ENCODE measurements around the gene AFAP1. TPM values are rescaled to one million over a fixed set of nuclear protein-coding genes. Genes with fewer than 3 reads are reported as not detected.

Gene AFAP1
- total and polyA plus RNA-seq, 2 donors (not counting 3 experiments of a cell fraction or from before 2014, with no cell fraction given): 32.3 to 103 TPM

DNA sequence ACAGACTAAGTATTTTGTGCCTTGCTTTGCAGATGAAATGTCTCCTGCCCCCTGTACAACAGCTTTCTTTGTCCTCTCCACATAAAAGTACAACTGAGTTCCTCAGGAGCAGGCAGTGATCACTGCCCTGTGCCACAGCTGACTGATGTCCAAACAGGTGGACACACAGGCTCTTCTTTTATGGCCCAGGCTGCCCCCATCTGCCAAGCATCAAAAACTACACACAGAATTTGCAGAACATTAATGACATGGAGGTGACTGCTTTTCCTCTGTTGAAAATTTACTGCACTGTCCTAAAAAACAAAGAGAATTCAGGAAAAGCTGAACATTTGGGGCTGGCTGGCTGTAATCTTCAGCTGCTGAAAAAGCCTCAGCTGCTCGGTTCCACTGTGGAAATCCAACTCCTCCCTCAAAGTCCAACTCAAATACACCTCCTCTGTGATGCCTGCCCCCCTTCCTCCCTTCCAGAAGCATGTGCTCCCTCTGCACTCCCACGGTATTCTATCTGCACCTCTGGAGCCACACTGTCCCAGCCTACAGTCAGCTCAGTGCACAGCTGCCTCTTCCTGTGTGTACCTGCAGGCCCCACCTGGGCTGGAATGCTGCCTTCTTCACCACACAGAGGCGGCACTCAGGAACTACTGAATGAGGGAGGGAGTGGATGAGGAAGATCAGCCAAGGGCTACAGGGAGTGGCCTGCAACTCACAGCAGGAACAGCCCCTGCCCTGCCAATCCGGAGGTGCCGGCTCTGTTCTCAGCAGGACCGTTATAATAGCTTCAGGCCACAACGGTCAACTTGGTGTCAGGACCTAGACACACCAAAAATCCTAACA lies 10.3 kb downstream of the AFAP1 start:
- peaks cover 98% of the 10 kb centered on the region for H3K79me2 ChIP-seq (ENCODE audit: control insufficient read depth, insufficient read depth, low read length)
- TF ChIP-seq JUN (IDR thresholded peaks at IDR 0.05; ENCODE audit: borderline replicate concordance, insufficient read depth, insufficient read length, low read depth) (no peak), MAX (IDR thresholded peaks at IDR 0.05; ENCODE audit: insufficient read depth, insufficient read length) (no peak), GATA2 (IDR thresholded peaks at IDR 0.05; ENCODE audit: insufficient read depth, insufficient read length, low read depth, low read length) (no peak), CTCF (IDR thresholded peaks at IDR 0.05; ENCODE audit: extremely low read depth in 1 of 2, insufficient read depth in 1 of 2, low read depth in 1 of 2, low read length in 2 of 2) (peak in 1 of 2 donors; percentile 12)
- H3K4me3 ChIP-seq (replicated peaks in 1 of 3; ENCODE audit: insufficient read depth in 1 of 3, low read depth in 1 of 3, low read length in 3 of 3): no peak overlapping the region
- ChIA-PET CTCF (interaction anchor here (1.0 to 9.2 kb wide), 8 partner anchors 8 to 125 kb away, joined by 3 to 53 read pairs (median 8); partner anchors contain the start of gene AFAP1), POLR2A (interaction anchor here (1.0 to 1.4 kb wide), 2 partner anchors 10 to 12 kb away, joined by 3 to 6 read pairs; partner anchors contain the start of gene AFAP1)
- FAIRE-seq: peak; percentile 18
- no peaks in the 10 kb centered on the region for H3K9me3 ChIP-seq (replicated peaks; ENCODE audit: control insufficient read depth, insufficient read depth, low read length)
- no peak overlapping the region for H3K27ac ChIP-seq (ENCODE audit: insufficient read depth, low read depth, low read length)
- H4K20me1 ChIP-seq (replicated peaks; ENCODE audit: control insufficient read depth, extremely low read depth, insufficient read depth, low read length): peaks cover 13% of the 10 kb centered on the region
- peaks cover 1 to 9% of the 10 kb centered on the region in 2 experiments for H3K36me3 ChIP-seq (ENCODE audit: control insufficient read depth in 2 of 2, extremely low read depth in 1 of 2, insufficient read depth in 2 of 2, low read length in 2 of 2)
- dilution Hi-C loops (cut with MboI; ENCODE audit: extremely low pct_ligation_motif_present, low sequenced_read_pairs) (no loop called here), intact Hi-C loops (cut with micrococcal nuclease) (no loop called here)
- no peak for DNase-seq (ENCODE audit: low read depth, low spot score)
- peaks cover 38% of the 10 kb centered on the region for H3K4me1 ChIP-seq (ENCODE audit: control insufficient read depth, extremely low read depth, insufficient read depth, low read length)
- no peak overlapping the region for H3K4me2 ChIP-seq (ENCODE audit: insufficient read depth, low read length)
- no peak overlapping the region for H3K9ac ChIP-seq (replicated peaks; ENCODE audit: extremely low read depth, insufficient read depth, low read length)
- H3K27me3 ChIP-seq (ENCODE audit: control insufficient read depth in 2 of 2, insufficient read depth in 2 of 2, low read length in 2 of 2): no peaks in the 10 kb centered on the region
- no peak overlapping the region for H2AFZ ChIP-seq (ENCODE audit: low read depth, low read length)
- H3K9me1 ChIP-seq (replicated peaks; ENCODE audit: control insufficient read depth, extremely low read depth, insufficient read depth, low read length): no peaks in the 10 kb centered on the region
- no TSS peak for BruUV-seq (replicated peaks)
